Right lobe of liver (tissue), 6 donors: ENCODE measurements around the gene SRSF1. TPM values are rescaled to one million over a fixed set of nuclear protein-coding genes. Genes with fewer than 3 reads are reported as not detected.
"Not testable (repeated sequence)": the region's sequence is repeated elsewhere in the genome, so short reads cannot be mapped to it uniquely, and the experiment has no call there.

Experiments used
- ATAC-seq, 4 donors: fragments of 200-7000 bp; cut with Tn5 transposase; one replicate each; pipeline ENCODE4 v1.9.1; 2020; ENCODE audit warnings: mild to moderate bottlenecking in 4 of 4, moderate library complexity in 4 of 4
- DNase-seq, 3 donors: peaks; one replicate each; pipeline ENCODE4 v3.0.0-alpha.2; 2020
- H3K27ac ChIP-seq, 3 donors: fragments of 200-600 bp; one replicate each; pipeline ENCODE4 v1.8.0; 2022
- H3K27me3 ChIP-seq, 2 donors: fragments of 200-600 bp; one replicate each; pipeline ENCODE4 v1.8.0; 2022
- H3K36me3 ChIP-seq, 4 donors: fragments of 200-600 bp; sonication (generic) in 1 of 4; one replicate each; pipeline versions ENCODE4 v1.5.1 to v1.8.0; 2017 to 2022; ENCODE audit warnings: control low read depth in 1 of 4
- H3K4me1 ChIP-seq, 4 donors: fragments of 200-600 bp; sonication (generic) in 1 of 4; one replicate each; pipeline versions ENCODE4 v1.5.1 to v1.8.0; 2017 to 2022; ENCODE audit warnings: control low read depth in 1 of 4
- H3K4me3 ChIP-seq, 3 donors: fragments of 200-600 bp; one replicate each; pipeline ENCODE4 v1.8.0; 2022
- H3K9me3 ChIP-seq, 4 donors: fragments of 200-600 bp; sonication (generic) in 1 of 4; one replicate each; pipeline versions ENCODE4 v1.5.1 to v1.8.0; 2017 to 2022; ENCODE audit warnings: control low read depth in 1 of 4
- POLR2A ChIP-seq: fragments of 450-650 bp; IDR thresholded peaks from one replicate; pipeline ENCODE4 v1.6.1; 2017; ENCODE audit warnings: antibody characterized with exemption, mild to moderate bottlenecking
- WGBS: methylation state at CpG from one replicate; pipeline ENCODE4 v1.1.6; 2018; ENCODE audit warnings: low coverage, low lambda C conversion rate; ENCODE audit not compliant: insufficient coverage; ENCODE audit errors: missing lambda C conversion rate; 5-methylcytosine and 5-hydroxymethylcytosine counted together
- intact Hi-C, 2 donors: fragments of 100-400 bp; cut with DNase I; formaldehyde crosslinking; loops; one replicate each; pipeline versions ENCODE4 v1.11.2 to v1.14.1; 2022
- total RNA-seq, 6 experiments: library from RNA; depleted of rRNA in 2 of 6; stranded (reverse); fragments of >200 nt in 2 of 6; fragmentation: NEBNext Ultra II Directional in 3 of 6; extraction: Animal tissue kit (Norgen Biotek cat#: 25700) in 3 of 6; gene quantifications; one replicate each; pipeline versions ENCODE4 v1.1.0 to v1.2.4, GENCODE V29; 2016 to 2023
- TF ChIP-seq, protein P1 (sequence below), 4 donors: fragments of 200-600 bp in 3 of 4; fragments of 450-650 bp in 1 of 4; IDR thresholded peaks; one replicate each; pipeline versions ENCODE4 v1.5.1 to v1.8.0; 2016 to 2022; ENCODE audit warnings: antibody characterized with exemption in 4 of 4, mild to moderate bottlenecking in 2 of 4
- donor health status: DM: no; HTN: yes; CAD: no.
- donor health status: DM: no; HTN: no; CAD: no.
- donor health status: DM: no; HTN: no; CAD: no.
- donor health status: DM: no; HTN: yes; CAD: no.
- donor health status: DM: no; HTN: yes; CAD: no.

SRSF1 gene
- total RNA-seq, 6 experiments from 2014 or later, result 55.7 to 92.0 (median 80.0) TPM

GRCh38 chr17:58047376-58048150, 40.5 kb upstream of the SRSF1 start:
- H3K27ac ChIP-seq, result no peak overlapping the region
- ATAC-seq (no peak), DNase-seq (no peak)
- no peaks in the 10 kb centered on the region for H3K36me3 ChIP-seq
- intact Hi-C loops, result no loop called here
- TF ChIP-seq POLR2A, result no peak
- TF ChIP-seq, protein P1, sequence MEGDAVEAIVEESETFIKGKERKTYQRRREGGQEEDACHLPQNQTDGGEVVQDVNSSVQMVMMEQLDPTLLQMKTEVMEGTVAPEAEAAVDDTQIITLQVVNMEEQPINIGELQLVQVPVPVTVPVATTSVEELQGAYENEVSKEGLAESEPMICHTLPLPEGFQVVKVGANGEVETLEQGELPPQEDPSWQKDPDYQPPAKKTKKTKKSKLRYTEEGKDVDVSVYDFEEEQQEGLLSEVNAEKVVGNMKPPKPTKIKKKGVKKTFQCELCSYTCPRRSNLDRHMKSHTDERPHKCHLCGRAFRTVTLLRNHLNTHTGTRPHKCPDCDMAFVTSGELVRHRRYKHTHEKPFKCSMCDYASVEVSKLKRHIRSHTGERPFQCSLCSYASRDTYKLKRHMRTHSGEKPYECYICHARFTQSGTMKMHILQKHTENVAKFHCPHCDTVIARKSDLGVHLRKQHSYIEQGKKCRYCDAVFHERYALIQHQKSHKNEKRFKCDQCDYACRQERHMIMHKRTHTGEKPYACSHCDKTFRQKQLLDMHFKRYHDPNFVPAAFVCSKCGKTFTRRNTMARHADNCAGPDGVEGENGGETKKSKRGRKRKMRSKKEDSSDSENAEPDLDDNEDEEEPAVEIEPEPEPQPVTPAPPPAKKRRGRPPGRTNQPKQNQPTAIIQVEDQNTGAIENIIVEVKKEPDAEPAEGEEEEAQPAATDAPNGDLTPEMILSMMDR (IDR thresholded peaks at IDR 0.05), result no peak
- H3K4me1 ChIP-seq, result peaks cover 0 to 15% (median 5%) of the 10 kb centered on the region in 4 donors
- H3K4me3 ChIP-seq, result no peak overlapping the region
- H3K27me3 ChIP-seq, result no peaks in the 10 kb centered on the region
- 76% methylated on average over 4 of the region's 4 CpGs for WGBS
- no peaks in the 10 kb centered on the region for H3K9me3 ChIP-seq

DNA sequence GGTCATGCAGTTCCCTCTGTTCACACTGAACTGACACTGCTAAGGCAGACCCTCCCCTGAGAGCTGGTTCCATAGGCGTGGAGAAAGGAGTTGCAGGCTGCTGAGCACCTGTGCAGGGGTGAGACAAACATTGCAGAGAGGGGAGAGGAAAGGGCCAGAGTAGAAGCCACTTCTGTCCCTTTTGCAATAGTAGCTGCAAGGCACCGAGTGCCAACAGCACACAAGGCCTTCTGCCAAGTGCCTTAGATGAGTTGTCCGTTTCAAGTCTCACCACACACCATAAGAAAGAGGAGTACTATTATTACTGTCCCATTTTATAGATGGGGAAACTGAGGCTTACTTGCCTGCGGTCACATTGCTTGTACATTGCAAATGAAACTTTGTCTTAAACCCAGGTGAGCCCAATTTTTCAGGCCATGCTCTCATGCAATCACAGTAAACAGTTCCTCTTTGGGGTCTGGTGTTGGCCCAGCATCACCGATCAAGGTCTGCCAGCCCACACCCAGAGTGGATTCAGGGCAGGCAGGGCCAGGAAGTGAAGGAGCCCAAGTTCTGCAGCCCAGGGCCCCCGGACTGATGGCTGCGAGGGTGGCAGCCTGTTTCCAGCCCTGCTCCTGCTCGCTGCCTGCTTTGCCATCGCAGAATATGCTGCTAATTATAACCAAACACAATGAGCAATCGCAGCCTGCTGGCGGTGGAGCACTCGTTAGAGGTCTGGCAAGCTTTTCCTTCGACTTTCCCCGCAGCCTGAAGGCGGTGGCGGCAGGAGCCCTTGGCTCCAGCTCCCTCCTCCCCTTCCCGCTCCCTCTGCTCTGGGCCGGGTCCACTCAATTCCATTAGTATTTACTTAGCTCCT, 39.4 kb upstream of the SRSF1 start:
- TF ChIP-seq, protein P1 (IDR thresholded peaks at IDR 0.05), result no peak
- TF ChIP-seq POLR2A, result no peak
- Histone ChIP-seq H3K4me1 (peaks cover 0 to 15% (median 5%) of the 10 kb centered on the region in 4 donors), H3K9me3 (no peaks in the 10 kb centered on the region), H3K27ac (no peak overlapping the region), H3K4me3 (no peak overlapping the region), H3K36me3 (no peaks in the 10 kb centered on the region), H3K27me3 (no peaks in the 10 kb centered on the region)
- 58% methylated on average over 7 of the region's 18 CpGs for WGBS
- ATAC-seq (peak; percentile 52 to 73 (median 60)), DNase-seq (peak in 1 of 3 donors; percentile 56)
- intact Hi-C loops, result no loop called here

DNA sequence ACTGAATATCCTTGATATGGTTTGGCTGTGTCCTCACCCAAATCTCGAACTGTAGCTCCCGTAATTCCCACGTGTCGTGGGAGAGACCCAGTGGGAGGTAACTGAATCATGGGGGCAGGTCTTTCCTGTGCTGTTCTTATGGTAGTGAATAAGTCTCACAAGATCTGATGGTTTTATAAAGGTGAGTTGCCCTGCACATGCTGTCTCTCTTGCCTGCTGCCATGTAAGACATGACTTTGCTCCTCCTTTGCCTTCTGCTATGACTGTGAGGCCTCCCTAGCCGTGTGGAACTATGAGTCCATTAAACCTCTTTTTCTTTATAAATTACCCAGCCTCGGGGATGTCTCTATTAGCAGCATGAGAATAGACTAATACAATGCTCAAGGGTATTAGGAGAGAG, 37.2 kb upstream of the SRSF1 start:
- intact Hi-C loops, result not testable (repeated sequence)

DNA sequence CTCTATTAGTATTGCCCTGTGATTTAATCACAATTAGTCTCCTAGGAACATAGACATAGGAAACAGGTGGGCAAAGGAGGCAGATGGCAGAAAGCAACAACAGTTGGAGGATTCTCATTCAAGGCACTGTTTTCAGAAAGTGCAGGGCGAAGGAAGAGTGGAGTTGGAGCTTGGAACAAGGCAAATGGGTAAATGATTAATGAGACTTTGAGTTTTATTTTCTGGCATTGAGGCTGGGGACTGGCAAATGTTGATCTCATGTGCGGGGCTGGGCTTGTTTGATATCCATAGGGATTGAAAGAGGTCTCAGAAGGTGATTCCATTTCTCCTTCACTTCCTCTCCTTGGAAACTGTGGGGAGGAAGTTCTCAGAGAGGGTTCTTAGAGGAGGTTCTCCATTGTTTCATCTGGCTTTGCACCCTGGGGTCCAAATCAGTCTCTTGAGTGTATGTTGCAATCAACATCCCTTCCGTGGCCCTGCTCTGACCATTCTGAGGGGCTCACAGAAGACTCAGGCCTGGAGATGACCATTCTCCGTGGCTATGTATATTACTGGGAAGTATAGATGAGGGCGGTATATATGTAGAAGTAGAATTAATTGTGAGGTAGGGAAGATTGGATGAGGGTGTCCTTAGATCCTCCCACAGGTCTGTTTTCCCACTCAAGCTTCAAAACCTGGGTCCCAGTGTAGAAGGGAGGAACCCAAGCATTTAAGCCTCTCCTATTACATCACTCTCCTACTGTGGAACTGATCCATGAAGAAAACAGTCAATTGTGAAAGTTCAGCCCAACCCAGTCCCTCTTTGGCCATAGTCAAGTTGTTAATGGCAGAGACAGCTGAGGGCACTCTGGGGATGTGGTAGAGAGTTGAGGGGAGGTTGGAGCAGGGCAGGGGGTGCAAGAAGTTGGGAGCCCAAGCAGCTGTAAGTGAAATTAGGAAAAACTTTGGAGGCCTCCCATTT, 36.5 kb upstream of the SRSF1 start:
- 53% methylated on average over 5 of the region's 5 CpGs for WGBS

More for the DNA sequence above, 37.2 kb upstream of the SRSF1 start:
- not testable (repeated sequence) for H3K4me3 ChIP-seq, ATAC-seq, DNase-seq, H3K36me3 ChIP-seq, H3K9me3 ChIP-seq, H3K27ac ChIP-seq, H3K27me3 ChIP-seq
- 90% methylated on average over 6 of the region's 6 CpGs for WGBS
- peaks cover 0 to 15% (median 5%) of the 10 kb centered on the region in 4 donors for H3K4me1 ChIP-seq

More for the DNA sequence above, 36.5 kb upstream of the SRSF1 start:
- DNase-seq (no peak), ATAC-seq (peak; percentile 74 to 90 (median 85))
- no peaks in the 10 kb centered on the region for H3K36me3 ChIP-seq
- peaks cover 0 to 15% (median 5%) of the 10 kb centered on the region in 4 donors for H3K4me1 ChIP-seq
- no peaks in the 10 kb centered on the region for H3K9me3 ChIP-seq
- H3K27ac ChIP-seq, result peak overlapping the region in 1 of 3 donors; percentile 30
- no peaks in the 10 kb centered on the region for H3K27me3 ChIP-seq
- TF ChIP-seq POLR2A, result no peak
- TF ChIP-seq, protein P1 (IDR thresholded peaks at IDR 0.05), result no peak
- intact Hi-C loops, result no loop called here
- no peak overlapping the region for H3K4me3 ChIP-seq
